Smooth muscle cell (in vitro differentiated cells): Measurements from ENCODE around the gene MIPEP. TPM values are rescaled to one million over a fixed set of nuclear protein-coding genes. Genes with fewer than 3 reads are reported as not detected.

Source experiments
- DNase-seq: peaks from one replicate; lab custom pipeline; 2025; ENCODE audit not compliant: unreplicated experiment; lab: John Stamatoyannopoulos, UW
- H2AFZ ChIP-seq: fragments of 200-600 bp; sonication (generic); 2 replicates; pipeline ENCODE4 v1.6.0; 2016; ENCODE audit warnings: antibody characterized with exemption, low read depth, mild to moderate bottlenecking
- H3F3A ChIP-seq: fragments of 200-600 bp; sonication (generic); 2 replicates; pipeline ENCODE4 v1.6.0; 2017; ENCODE audit warnings: antibody characterized with exemption, low read depth
- H3K27ac ChIP-seq: fragments of 200-600 bp; sonication (generic); 2 replicates; pipeline ENCODE4 v1.5.1; 2016; ENCODE audit warnings: low read depth, mild to moderate bottlenecking
- H3K27me3 ChIP-seq: fragments of 200-600 bp; sonication (generic); 2 replicates; pipeline ENCODE4 v1.6.1; 2016; ENCODE audit warnings: low read depth, mild to moderate bottlenecking
- H3K36me3 ChIP-seq: fragments of 200-600 bp; sonication (generic); 2 replicates; pipeline ENCODE4 v1.5.1; 2016; ENCODE audit warnings: low read depth
- H3K4me1 ChIP-seq: fragments of 200-600 bp; sonication (generic); 2 replicates; pipeline ENCODE4 v1.5.1; 2016; ENCODE audit warnings: low read depth
- H3K4me2 ChIP-seq: fragments of 200-600 bp; sonication (generic); 2 replicates; pipeline ENCODE4 v1.6.0; 2016; ENCODE audit warnings: mild to moderate bottlenecking
- H3K4me3 ChIP-seq: fragments of 200-600 bp; sonication (generic); 2 replicates; pipeline ENCODE4 v1.5.1; 2016; ENCODE audit warnings: mild to moderate bottlenecking
- H3K79me2 ChIP-seq: fragments of 200-600 bp; sonication (generic); 2 replicates; pipeline ENCODE4 v1.6.0; 2016; ENCODE audit warnings: low read depth, mild to moderate bottlenecking
- H3K9ac ChIP-seq: fragments of 200-600 bp; sonication (generic); 2 replicates; pipeline ENCODE4 v1.6.0; 2016; ENCODE audit warnings: low read depth
- H3K9me3 ChIP-seq: fragments of 200-600 bp; sonication (generic); replicated peaks from 2 replicates; pipeline ENCODE4 v1.5.1; 2016; ENCODE audit warnings: low read depth
- H4K20me1 ChIP-seq: fragments of 200-600 bp; sonication (generic); 2 replicates; pipeline ENCODE4 v1.6.0; 2016; ENCODE audit warnings: low read depth
- CTCF ChIP-seq: fragments of 200-600 bp; sonication (generic); IDR thresholded peaks from 2 replicates; pipeline ENCODE4 v1.5.1; 2017; ENCODE audit warnings: borderline replicate concordance, mild to moderate bottlenecking, antibody characterized with exemption; ENCODE audit not compliant: insufficient read depth, poor library complexity, severe bottlenecking
- WGBS: methylation state at CpG from one replicate; pipeline ENCODE4 v1.1.7; 2016; ENCODE audit warnings: low lambda C conversion rate; 5-methylcytosine and 5-hydroxymethylcytosine counted together
- polyA plus RNA-seq: library from polyadenylated mRNA; unstranded; fragments of >200 nt; fragmentation: Nextera tagmentation; extraction: Ambion mirVana; gene quantifications from 2 replicates; pipeline ENCODE4 v1.2.1, GENCODE V29; 2016
- total RNA-seq: library from RNA; depleted of rRNA; stranded (reverse); fragments of >200 nt; gene quantifications from 2 replicates; pipeline ENCODE4 v1.2.3, GENCODE V29; 2014

The MIPEP gene
- total and polyA plus RNA-seq, 2 experiments from 2014 or later = 15.7 to 18.9 TPM

- Histone ChIP-seq H2AFZ (no peak overlapping the region), H3K79me2 (no peaks in the 10 kb centered on the region), H3K4me1 (peaks cover 5% of the 10 kb centered on the region), H3K36me3 (no peaks in the 10 kb centered on the region), H3K27me3 (no peaks in the 10 kb centered on the region), H4K20me1 (no peaks in the 10 kb centered on the region), H3K9ac (no peak overlapping the region), H3K27ac (no peak overlapping the region), H3K4me2 (no peak overlapping the region), H3K4me3 (no peak overlapping the region), H3K9me3 (no peaks in the 10 kb centered on the region), H3F3A (no peaks in the 10 kb centered on the region)
- DNase-seq = no peak
- 92% methylated on average over 2 of the region's 2 CpGs for WGBS
- no peak for TF ChIP-seq CTCF
Observed at GRCh38 chr13:23699271-23699670, 189.9 kb downstream of the MIPEP start.

- H4K20me1 ChIP-seq = no peaks in the 10 kb centered on the region
- H2AFZ ChIP-seq = no peak overlapping the region
- H3K27me3 ChIP-seq = no peaks in the 10 kb centered on the region
- no peaks in the 10 kb centered on the region for H3K9me3 ChIP-seq
- H3F3A ChIP-seq = no peaks in the 10 kb centered on the region
- no peak for TF ChIP-seq CTCF
- H3K4me2 ChIP-seq = no peak overlapping the region
- no peak overlapping the region for H3K27ac ChIP-seq
- no peak overlapping the region for H3K9ac ChIP-seq
- DNase-seq = no peak
- peaks cover 5% of the 10 kb centered on the region for H3K4me1 ChIP-seq
- no peaks in the 10 kb centered on the region for H3K36me3 ChIP-seq
- no peaks in the 10 kb centered on the region for H3K79me2 ChIP-seq
- 70% methylated on average over 1 of the region's 1 CpG for WGBS
- no peak overlapping the region for H3K4me3 ChIP-seq
Observed at GRCh38 chr13:23697772-23698313, 191.4 kb downstream of the MIPEP start.

GRCh38 chr13:23696610-23697009 is 192.6 kb downstream of the MIPEP start:
- DNase-seq = no peak
- no peaks in the 10 kb centered on the region for H3K9me3 ChIP-seq
- H4K20me1 ChIP-seq = no peaks in the 10 kb centered on the region
- H3K27me3 ChIP-seq = no peaks in the 10 kb centered on the region
- H3K4me2 ChIP-seq = no peak overlapping the region
- H3K9ac ChIP-seq = no peak overlapping the region
- H3K4me1 ChIP-seq = peaks cover 5% of the 10 kb centered on the region
- H3K36me3 ChIP-seq = no peaks in the 10 kb centered on the region
- no peak overlapping the region for H3K27ac ChIP-seq
- no peak overlapping the region for H3K4me3 ChIP-seq
- WGBS = 70% methylated on average over 5 of the region's 5 CpGs
- H3K79me2 ChIP-seq = no peaks in the 10 kb centered on the region
- TF ChIP-seq CTCF = no peak
- H3F3A ChIP-seq = no peaks in the 10 kb centered on the region
- H2AFZ ChIP-seq = no peak overlapping the region
